GM10248 (cell line): Measurements from ENCODE around the gene DLD.
A peak's percentile ranks its signal among the peaks of the same experiment; 100 is the strongest.
"Not testable (repeated sequence)": the region's sequence is repeated elsewhere in the genome, so short reads cannot be mapped to it uniquely, and the experiment has no call there.

Experiments used
- CTCF ChIA-PET: fragments of 300-600 bp; sonication (Branson Sonifier 250); formaldehyde crosslinking; extraction: SDS; loops from one replicate; lab custom pipeline; 2021; ENCODE audit warnings: antibody characterized with exemption; lab: Yijun Ruan, JAX
- POLR2A ChIA-PET: fragments of 350-650 bp; sonication (Branson Sonifier 250); formaldehyde crosslinking; extraction: SDS; loops from one replicate; lab custom pipeline; 2020; ENCODE audit warnings: antibody characterized with exemption; lab: Yijun Ruan, JAX
- DNase-seq: peaks from one replicate; pipeline ENCODE4 v3.0.0; 2012; ENCODE audit errors: extremely low spot score
- CTCF ChIP-seq: IDR thresholded peaks from 2 replicates; pipeline ENCODE4 v1.5.1; 2012; ENCODE audit warnings: mild to moderate bottlenecking, low read depth; ENCODE audit errors: extremely low read depth, missing control alignments, control extremely low read depth

DLD gene

GRCh38 chr7:107890962-107891635, at the start of gene DLD:
DLD (plus strand) TSS chr7:107891183; CDS start chr7:107891251, 68 bp downstream.
- CTCF ChIA-PET, result interaction anchor here (0.6 to 4.3 kb wide), 6 partner anchors 10 to 255 kb away, joined by 3 to 39 read pairs (median 5); no protein-coding TSS in a partner anchor
- POLR2A ChIA-PET, result interaction anchor here (0.6 to 1.3 kb wide), 2 partner anchors 24 to 723 kb away, joined by 3 to 5 read pairs; no protein-coding TSS in a partner anchor
- peak; percentile 95 for DNase-seq
- TF ChIP-seq CTCF, result no peak

- no peak for TF ChIP-seq CTCF
- ChIA-PET POLR2A (no interaction called here), CTCF (no interaction called here)
- DNase-seq, result no peak
Measured at GRCh38 chr7:107842213-107842612, 48.8 kb upstream of the DLD start.

- no peak for DNase-seq
- ChIA-PET POLR2A (no interaction called here), CTCF (no interaction called here)
- no peak for TF ChIP-seq CTCF
Measured at GRCh38 chr7:107843184-107843583, 47.8 kb upstream of the DLD start.

- CTCF ChIA-PET, result interaction anchor here (0.9 to 2.0 kb wide), 3 partner anchors 12 to 44 kb away, joined by 3 to 7 read pairs (median 3); no protein-coding TSS in a partner anchor
- DNase-seq, result no peak
- POLR2A ChIA-PET, result no interaction called here
- no peak for TF ChIP-seq CTCF
Measured at GRCh38 chr7:107846324-107846723, 44.7 kb upstream of the DLD start.

GRCh38 chr7:107847168-107847835, 43.7 kb upstream of the DLD start:
- TF ChIP-seq CTCF, result no peak
- CTCF ChIA-PET, result interaction anchor here (2.0 kb wide), 1 partner anchor 28 kb away, joined by 7 read pairs; no protein-coding TSS in a partner anchor
- POLR2A ChIA-PET, result no interaction called here
- no peak for DNase-seq

GRCh38 chr7:107847836-107848175, 43.2 kb upstream of the DLD start:
- DNase-seq, CTCF ChIA-PET, POLR2A ChIA-PET: not testable (repeated sequence)

- POLR2A ChIA-PET, CTCF ChIA-PET, DNase-seq: not testable (repeated sequence)
Measured at GRCh38 chr7:107848211-107848610, 42.8 kb upstream of the DLD start.
